ENCODE results near the gene CCDC137.

DNA sequence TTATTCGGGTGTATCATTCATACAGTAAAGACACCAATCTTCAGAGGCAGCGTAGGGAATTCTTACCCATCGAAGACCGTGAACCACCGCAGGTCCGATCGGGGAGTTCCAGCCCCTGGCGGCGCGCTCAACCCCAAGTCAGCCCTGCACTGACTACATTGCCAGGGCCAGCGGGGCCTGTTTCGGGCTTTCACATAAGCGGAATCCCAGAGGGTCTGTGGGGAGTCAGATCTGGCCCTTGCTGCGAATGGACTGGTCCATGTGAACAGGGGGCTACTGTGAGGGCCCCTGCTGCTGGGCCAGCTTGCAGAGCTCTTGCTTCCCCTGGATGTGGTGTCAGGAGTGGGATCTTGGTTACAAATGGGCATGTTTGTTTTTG, 17.8 kb upstream of the CCDC137 start:
- no peak for TF ChIP-seq EZH2 (optimal IDR thresholded peaks at IDR 0.05; ENCODE audit: low read depth, low read length)
- TF ChIP-seq, protein P1, sequence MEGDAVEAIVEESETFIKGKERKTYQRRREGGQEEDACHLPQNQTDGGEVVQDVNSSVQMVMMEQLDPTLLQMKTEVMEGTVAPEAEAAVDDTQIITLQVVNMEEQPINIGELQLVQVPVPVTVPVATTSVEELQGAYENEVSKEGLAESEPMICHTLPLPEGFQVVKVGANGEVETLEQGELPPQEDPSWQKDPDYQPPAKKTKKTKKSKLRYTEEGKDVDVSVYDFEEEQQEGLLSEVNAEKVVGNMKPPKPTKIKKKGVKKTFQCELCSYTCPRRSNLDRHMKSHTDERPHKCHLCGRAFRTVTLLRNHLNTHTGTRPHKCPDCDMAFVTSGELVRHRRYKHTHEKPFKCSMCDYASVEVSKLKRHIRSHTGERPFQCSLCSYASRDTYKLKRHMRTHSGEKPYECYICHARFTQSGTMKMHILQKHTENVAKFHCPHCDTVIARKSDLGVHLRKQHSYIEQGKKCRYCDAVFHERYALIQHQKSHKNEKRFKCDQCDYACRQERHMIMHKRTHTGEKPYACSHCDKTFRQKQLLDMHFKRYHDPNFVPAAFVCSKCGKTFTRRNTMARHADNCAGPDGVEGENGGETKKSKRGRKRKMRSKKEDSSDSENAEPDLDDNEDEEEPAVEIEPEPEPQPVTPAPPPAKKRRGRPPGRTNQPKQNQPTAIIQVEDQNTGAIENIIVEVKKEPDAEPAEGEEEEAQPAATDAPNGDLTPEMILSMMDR (IDR thresholded peaks at IDR 0.05; ENCODE audit: low read length): no peak
